ENCODE measurements around the gene NKX6-2.

GRCh38 chr10:132756591-132756990 lies 29.4 kb downstream of the NKX6-2 start:
- TF ChIP-seq CTCF (IDR thresholded peaks at IDR 0.05), result no peak
- no peak for TF ChIP-seq POLR2AphosphoS5 (IDR thresholded peaks at IDR 0.05)
- TF ChIP-seq EP300 (IDR thresholded peaks at IDR 0.05; ENCODE audit: low read depth), result no peak
- TF ChIP-seq POLR2A (IDR thresholded peaks at IDR 0.05), result no peak
